Right renal pelvis (tissue), 4 donors: ENCODE results near the gene FAM216B. TPM values are rescaled to one million over a fixed set of nuclear protein-coding genes. Genes with fewer than 3 reads are reported as not detected.
"Not testable (repeated sequence)": the region's sequence is repeated elsewhere in the genome, so short reads cannot be mapped to it uniquely, and the experiment has no call there.

Experiments used
- DNase-seq, 4 donors: peaks; one replicate each; pipeline ENCODE4 v3.0.0-alpha.2; 2013; ENCODE audit warnings: low read depth in 4 of 4, low spot score in 3 of 4, missing footprints in 1 of 4
- polyA plus RNA-seq, 4 donors: library from polyadenylated mRNA; unstranded; fragments of 120-200 nt; gene quantifications; one replicate each; pipeline ENCODE4 v1.2.1, GENCODE V29; 2013; ENCODE audit not compliant: insufficient read length in 4 of 4

Gene FAM216B
- polyA plus RNA-seq, 4 donors, result not detected

GRCh38 chr13:42777467-42777866 is 3.9 kb upstream of the FAM216B start:
- no peak for DNase-seq

- DNase-seq, result no peak
Observed at GRCh38 chr13:42780044-42780443, 1.3 kb upstream of the FAM216B start.

- DNase-seq, result peak; percentile 5 to 25 (median 6)
Observed at GRCh38 chr13:42786715-42787114, 5.3 kb downstream of the FAM216B start.

GRCh38 chr13:42788601-42789000 is 7.2 kb downstream of the FAM216B start:
- DNase-seq, result no peak

- DNase-seq, result no peak
Observed at GRCh38 chr13:42792154-42792553, 10.8 kb downstream of the FAM216B start.

GRCh38 chr13:42794577-42795275 is 13.3 kb downstream of the FAM216B start:
- DNase-seq, result no peak

- DNase-seq, result no peak
Observed at GRCh38 chr13:42795666-42796065, 14.3 kb downstream of the FAM216B start.

GRCh38 chr13:42796747-42797356 is 15.5 kb downstream of the FAM216B start:
- no peak for DNase-seq

GRCh38 chr13:42798118-42798517 is 16.7 kb downstream of the FAM216B start:
- no peak for DNase-seq

GRCh38 chr13:42800109-42800643 is 18.8 kb downstream of the FAM216B start:
- no peak for DNase-seq

- DNase-seq, result no peak
Observed at GRCh38 chr13:42803563-42804204, 22.3 kb downstream of the FAM216B start.

- DNase-seq, result no peak
Observed at GRCh38 chr13:42804244-42804874, 23.0 kb downstream of the FAM216B start.

- no peak for DNase-seq
Observed at GRCh38 chr13:42807241-42807640, 25.9 kb downstream of the FAM216B start.

- DNase-seq, result no peak
Observed at GRCh38 chr13:42807866-42808265, 26.5 kb downstream of the FAM216B start.

- no peak for DNase-seq
Observed at GRCh38 chr13:42808341-42808940, 27.1 kb downstream of the FAM216B start.

GRCh38 chr13:42812316-42812715 is 30.9 kb downstream of the FAM216B start:
- DNase-seq, result no peak

GRCh38 chr13:42814868-42815267 is 33.5 kb downstream of the FAM216B start:
- no peak for DNase-seq

- DNase-seq, result no peak
Observed at GRCh38 chr13:42815681-42816080, 34.3 kb downstream of the FAM216B start.

- DNase-seq, result no peak
Observed at GRCh38 chr13:42816538-42816937, 35.2 kb downstream of the FAM216B start.

GRCh38 chr13:42819687-42820086 is 38.3 kb downstream of the FAM216B start:
- not testable (repeated sequence) for DNase-seq

GRCh38 chr13:42820451-42820850 is 39.1 kb downstream of the FAM216B start:
- no peak for DNase-seq
